Osteoblast (primary cell): ENCODE measurements around the gene ANGPTL1. TPM values are rescaled to one million over a fixed set of nuclear protein-coding genes. Genes with fewer than 3 reads are reported as not detected.

Experiments used
- DNase-seq: peaks from one replicate; pipeline ENCODE4 v3.0.0; 2011; ENCODE audit warnings: low spot score, mixed read lengths; ENCODE audit not compliant: insufficient read length; ENCODE audit errors: missing footprints
- H2AFZ ChIP-seq: 2 replicates; pipeline ENCODE4 v1.6.0; 2011; ENCODE audit warnings: mild to moderate bottlenecking, low read length
- H3K27ac ChIP-seq: 2 replicates; pipeline ENCODE4 v1.5.1; 2011; ENCODE audit warnings: mild to moderate bottlenecking, low read depth, low read length, moderate library complexity
- H3K27me3 ChIP-seq: 2 replicates; pipeline ENCODE4 v1.6.0; 2012; ENCODE audit warnings: mild to moderate bottlenecking, control low read depth, inconsistent platforms, low read length, moderate library complexity; ENCODE audit not compliant: insufficient read depth
- H3K36me3 ChIP-seq: 2 replicates; pipeline ENCODE4 v1.5.1; 2011; ENCODE audit warnings: mild to moderate bottlenecking, low read length, control low read depth, moderate library complexity; ENCODE audit not compliant: insufficient read depth
- H3K4me1 ChIP-seq: 2 replicates; pipeline ENCODE4 v1.5.1; 2011; ENCODE audit warnings: mild to moderate bottlenecking, low read length, control low read depth, moderate library complexity; ENCODE audit not compliant: insufficient read depth
- H3K4me2 ChIP-seq: 2 replicates; pipeline ENCODE4 v1.6.0; 2011; ENCODE audit warnings: mild to moderate bottlenecking, low read length; ENCODE audit not compliant: insufficient read depth
- H3K4me3 ChIP-seq: fragments of 200-600 bp; sonication (generic); 3 replicates; pipeline ENCODE4 v1.5.1; 2012; ENCODE audit warnings: mild to moderate bottlenecking, low read length, inconsistent platforms; ENCODE audit not compliant: insufficient read depth
- H3K79me2 ChIP-seq: 2 replicates; pipeline ENCODE4 v1.6.0; 2012; ENCODE audit warnings: mild to moderate bottlenecking, low read length, control low read depth, inconsistent platforms; ENCODE audit not compliant: insufficient read depth
- H3K9me3 ChIP-seq: 2 replicates; pipeline ENCODE4 v1.5.1; 2011; ENCODE audit warnings: low read depth, low read length, control low read depth
- H4K20me1 ChIP-seq: 2 replicates; pipeline ENCODE4 v1.6.0; 2012; ENCODE audit warnings: mild to moderate bottlenecking, low read length, control low read depth; ENCODE audit not compliant: insufficient read depth
- CTCF ChIP-seq: IDR thresholded peaks from 2 replicates; pipeline ENCODE4 v1.5.1; 2011; ENCODE audit warnings: mild to moderate bottlenecking, low read depth, low read length, moderate library complexity; ENCODE audit errors: extremely low read depth
- total RNA-seq: library from RNA; depleted of rRNA; stranded (reverse); fragments of >200 nt; gene quantifications from 2 replicates; pipeline ENCODE4 v1.2.3, GENCODE V29; 2012

ANGPTL1 gene
- total RNA-seq, 1 donor: 15.6 TPM

- H3K4me1 ChIP-seq: peaks cover 39% of the 10 kb centered on the region
- no peak for TF ChIP-seq CTCF
- DNase-seq: peak; percentile 14
- H3K27me3 ChIP-seq: no peaks in the 10 kb centered on the region
- H3K4me2 ChIP-seq: peak overlapping the region; percentile 80
- no peaks in the 10 kb centered on the region for H3K79me2 ChIP-seq
- no peaks in the 10 kb centered on the region for H4K20me1 ChIP-seq
- no peaks in the 10 kb centered on the region for H3K9me3 ChIP-seq
- no peak overlapping the region for H2AFZ ChIP-seq
- no peaks in the 10 kb centered on the region for H3K36me3 ChIP-seq
- H3K4me3 ChIP-seq: no peak overlapping the region
- peak overlapping the region; percentile 35 for H3K27ac ChIP-seq
These were observed 1.7 kb downstream of the ANGPTL1 start for GRCh38 chr1:178869119-178869697.

GRCh38 chr1:178868706-178869105, 2.2 kb downstream of the ANGPTL1 start:
- no peak overlapping the region for H2AFZ ChIP-seq
- no peak for DNase-seq
- peak overlapping the region; percentile 78 for H3K27ac ChIP-seq
- H3K79me2 ChIP-seq: no peaks in the 10 kb centered on the region
- no peaks in the 10 kb centered on the region for H3K27me3 ChIP-seq
- no peaks in the 10 kb centered on the region for H3K36me3 ChIP-seq
- no peak for TF ChIP-seq CTCF
- H3K4me2 ChIP-seq: peak overlapping the region; percentile 80
- no peaks in the 10 kb centered on the region for H4K20me1 ChIP-seq
- H3K9me3 ChIP-seq: no peaks in the 10 kb centered on the region
- peaks cover 39% of the 10 kb centered on the region for H3K4me1 ChIP-seq
- no peak overlapping the region for H3K4me3 ChIP-seq

- H3K4me2 ChIP-seq: peak overlapping the region; percentile 80
- H3K27ac ChIP-seq: peak overlapping the region; percentile 78
These were observed 3.2 kb downstream of the ANGPTL1 start for GRCh38 chr1:178867670-178868069.

GRCh38 chr1:178864326-178864725, 6.6 kb downstream of the ANGPTL1 start:
- no peak for DNase-seq
- no peak overlapping the region for H3K4me2 ChIP-seq

More at GRCh38 chr1:178867670-178868069, 3.2 kb downstream of the ANGPTL1 start:
- Histone ChIP-seq H3K4me3 (peak overlapping the region; percentile 65), H3K79me2 (no peaks in the 10 kb centered on the region), H2AFZ (peak overlapping the region; percentile 43), H3K9me3 (no peaks in the 10 kb centered on the region), H3K36me3 (no peaks in the 10 kb centered on the region), H4K20me1 (no peaks in the 10 kb centered on the region), H3K27me3 (no peaks in the 10 kb centered on the region), H3K4me1 (peaks cover 39% of the 10 kb centered on the region)
- DNase-seq: no peak
- no peak for TF ChIP-seq CTCF

More at GRCh38 chr1:178864326-178864725, 6.6 kb downstream of the ANGPTL1 start:
- Histone ChIP-seq H3K27me3 (no peaks in the 10 kb centered on the region), H2AFZ (no peak overlapping the region), H3K9me3 (no peaks in the 10 kb centered on the region), H3K36me3 (no peaks in the 10 kb centered on the region), H4K20me1 (no peaks in the 10 kb centered on the region), H3K79me2 (no peaks in the 10 kb centered on the region), H3K4me1 (peaks cover 11% of the 10 kb centered on the region), H3K4me3 (no peak overlapping the region), H3K27ac (no peak overlapping the region)
- TF ChIP-seq CTCF: no peak
